Neural cell (in vitro differentiated cells): ENCODE measurements around the gene WDR55. TPM values are rescaled to one million over a fixed set of nuclear protein-coding genes. Genes with fewer than 3 reads are reported as not detected.
"Not testable (repeated sequence)": the region's sequence is repeated elsewhere in the genome, so short reads cannot be mapped to it uniquely, and the experiment has no call there.

Source experiments
- H2AFZ ChIP-seq: fragments of 200-600, 300-800 bp; sonication (generic), shearing (Covaris generic); 2 replicates; pipeline ENCODE4 v1.6.0; 2014; ENCODE audit warnings: low read depth, mild to moderate bottlenecking, antibody characterized with exemption, low read length, moderate library complexity
- H3F3A ChIP-seq: fragments of 200-600 bp; shearing (Covaris generic); 2 replicates; pipeline ENCODE4 v1.6.1; 2016; ENCODE audit warnings: mild to moderate bottlenecking, moderate library complexity, mixed read lengths, antibody characterized with exemption, low read length; ENCODE audit not compliant: insufficient read depth, poor library complexity, severe bottlenecking
- H3K27ac ChIP-seq: fragments of 200-600, 300-800 bp; sonication (generic), shearing (Covaris generic); 2 replicates; pipeline ENCODE4 v1.5.1; 2014; ENCODE audit warnings: mild to moderate bottlenecking, low read length, moderate library complexity
- H3K27me3 ChIP-seq: fragments of 300-800, 200-600 bp; sonication (generic), shearing (Covaris generic); 2 replicates; pipeline ENCODE4 v1.6.0; 2014; ENCODE audit warnings: mild to moderate bottlenecking, low read depth, low read length, moderate library complexity; ENCODE audit not compliant: insufficient read depth
- H3K36me3 ChIP-seq: fragments of 300-800, 200-600 bp; sonication (generic), shearing (Covaris generic); 2 replicates; pipeline ENCODE4 v1.5.1; 2014; ENCODE audit warnings: mild to moderate bottlenecking, antibody characterized with exemption, low read length, moderate library complexity; ENCODE audit not compliant: insufficient read depth
- H3K4me2 ChIP-seq: fragments of 300-800, 200-600 bp; sonication (generic), shearing (Covaris generic); 2 replicates; pipeline ENCODE4 v1.6.0; 2014; ENCODE audit warnings: mild to moderate bottlenecking, low read length
- H3K4me3 ChIP-seq: fragments of 300-800, 200-600 bp; sonication (generic), shearing (Covaris generic); 2 replicates; pipeline ENCODE4 v1.5.1; 2014; ENCODE audit warnings: mild to moderate bottlenecking, low read length, moderate library complexity
- H3K79me2 ChIP-seq: fragments of 200-600 bp; shearing (Covaris generic); replicated peaks from 2 replicates; pipeline ENCODE4 v1.6.0; 2014; ENCODE audit warnings: mild to moderate bottlenecking, low read length, moderate library complexity; ENCODE audit not compliant: insufficient read depth
- H3K9ac ChIP-seq: fragments of 300-800, 200-600 bp; sonication (generic), shearing (Covaris generic); 2 replicates; pipeline ENCODE4 v1.6.1; 2016; ENCODE audit warnings: mild to moderate bottlenecking, low read length, mixed read lengths
- H3K9me2 ChIP-seq: fragments of 200-600 bp; shearing (Covaris generic); 2 replicates; pipeline ENCODE4 v1.6.1; 2016; ENCODE audit warnings: mild to moderate bottlenecking, low read length, mixed read lengths; ENCODE audit not compliant: insufficient read depth
- H3K9me3 ChIP-seq: fragments of 200-600, 300-800 bp; sonication (generic), shearing (Covaris generic); 2 replicates; pipeline ENCODE4 v1.6.1; 2016; ENCODE audit warnings: mild to moderate bottlenecking, mixed run types, low read length, moderate library complexity, mixed read lengths
- H4K20me1 ChIP-seq: fragments of 200-600 bp; shearing (Covaris generic); 2 replicates; pipeline ENCODE4 v1.6.1; 2016; ENCODE audit warnings: mild to moderate bottlenecking, mixed run types; ENCODE audit not compliant: insufficient read depth
- EP300 ChIP-seq: fragments of 450-650 bp; conservative IDR thresholded peaks from 2 replicates; pipeline ENCODE4 v1.6.1; 2014; ENCODE audit warnings: antibody characterized with exemption, mild to moderate bottlenecking, moderate library complexity; ENCODE audit not compliant: poor library complexity, severe bottlenecking
- EZH2 ChIP-seq: fragments of 200-600, 300-800 bp; shearing (Covaris generic), sonication (generic); IDR thresholded peaks from 2 replicates; pipeline ENCODE4 v1.6.1; 2014; ENCODE audit warnings: antibody characterized with exemption, low read length, borderline replicate concordance, mild to moderate bottlenecking; ENCODE audit not compliant: insufficient read depth, poor library complexity, severe bottlenecking
- MXI1 ChIP-seq: fragments of 450-650 bp; conservative IDR thresholded peaks from 2 replicates; pipeline ENCODE4 v1.6.1; 2014; ENCODE audit warnings: antibody characterized with exemption, mild to moderate bottlenecking; ENCODE audit not compliant: poor library complexity, severe bottlenecking
- POLR2AphosphoS5 ChIP-seq: IDR thresholded peaks from 2 replicates; pipeline ENCODE4 v1.6.1; 2012
- RAD21 ChIP-seq: fragments of 450-650 bp; conservative IDR thresholded peaks from 2 replicates; pipeline ENCODE4 v1.6.1; 2014; ENCODE audit warnings: antibody characterized with exemption, mild to moderate bottlenecking, moderate library complexity
- SMC3 ChIP-seq: fragments of 450-650 bp; conservative IDR thresholded peaks from 2 replicates; pipeline ENCODE4 v1.6.1; 2014; ENCODE audit warnings: antibody characterized with exemption, mild to moderate bottlenecking, moderate library complexity; ENCODE audit not compliant: poor library complexity
- TAF1 ChIP-seq: IDR thresholded peaks from 2 replicates; pipeline ENCODE4 v1.6.1; 2012; ENCODE audit warnings: low read depth
- polyA plus RNA-seq: library from polyadenylated mRNA; depleted of rRNA; stranded (reverse); fragments of >200 nt; gene quantifications from 2 replicates; pipeline ENCODE4 v1.2.3, GENCODE V29; 2014
- TF ChIP-seq, protein P1 (sequence below): fragments of 450-650 bp; IDR thresholded peaks from 2 replicates; pipeline ENCODE4 v1.5.1; 2014; ENCODE audit warnings: antibody characterized with exemption, mild to moderate bottlenecking, moderate library complexity; ENCODE audit not compliant: poor library complexity, severe bottlenecking
- TF ChIP-seq, protein P2 (sequence below): IDR thresholded peaks from 2 replicates; pipeline ENCODE4 v1.6.1; 2012; ENCODE audit warnings: borderline replicate concordance

Gene WDR55
- polyA plus RNA-seq, 1 donor from 2014 or later, result 20.7 TPM

DNA sequence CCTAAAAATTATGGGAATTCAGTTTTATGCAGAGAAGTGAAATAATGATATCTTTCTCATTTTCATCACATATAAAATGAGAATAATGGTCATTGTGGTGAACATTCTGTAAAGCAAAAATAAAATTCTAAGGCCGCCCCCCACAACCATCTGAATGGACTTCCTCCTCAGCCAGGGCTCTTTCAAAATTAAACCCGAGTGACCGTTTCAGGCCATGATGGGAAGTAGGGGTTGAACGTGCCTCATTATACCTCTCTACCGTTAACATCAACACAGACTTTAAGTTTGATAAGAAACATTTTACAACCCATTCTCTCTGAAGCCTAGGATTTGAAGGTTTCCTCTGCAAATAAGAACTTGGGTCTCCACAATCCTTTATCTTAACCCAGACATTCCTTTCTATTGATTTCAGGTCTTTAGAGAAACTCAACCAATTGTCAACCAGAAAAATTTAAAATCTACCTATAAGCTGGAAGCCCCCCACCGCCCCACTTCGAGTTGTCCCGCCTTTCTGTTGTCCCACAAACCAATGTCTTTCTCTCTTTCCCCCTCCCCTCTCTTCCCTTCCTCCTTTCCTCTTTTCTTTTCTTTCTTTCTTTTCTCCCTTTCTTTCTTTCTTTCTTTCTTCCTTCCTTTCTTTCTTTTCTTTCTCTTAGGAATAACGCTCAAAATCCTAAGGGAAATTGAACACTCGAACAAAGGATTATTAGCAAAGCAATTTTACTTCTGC, 27.2 kb upstream of the WDR55 start:
- no peak overlapping the region for H2AFZ ChIP-seq
- H3K79me2 ChIP-seq, result no peaks in the 10 kb centered on the region
- no peak overlapping the region for H3K27ac ChIP-seq
- H3K4me2 ChIP-seq, result no peak overlapping the region
- H3K27me3 ChIP-seq, result no peaks in the 10 kb centered on the region
- H3K9me3 ChIP-seq, result no peaks in the 10 kb centered on the region
- TF ChIP-seq, protein P1, sequence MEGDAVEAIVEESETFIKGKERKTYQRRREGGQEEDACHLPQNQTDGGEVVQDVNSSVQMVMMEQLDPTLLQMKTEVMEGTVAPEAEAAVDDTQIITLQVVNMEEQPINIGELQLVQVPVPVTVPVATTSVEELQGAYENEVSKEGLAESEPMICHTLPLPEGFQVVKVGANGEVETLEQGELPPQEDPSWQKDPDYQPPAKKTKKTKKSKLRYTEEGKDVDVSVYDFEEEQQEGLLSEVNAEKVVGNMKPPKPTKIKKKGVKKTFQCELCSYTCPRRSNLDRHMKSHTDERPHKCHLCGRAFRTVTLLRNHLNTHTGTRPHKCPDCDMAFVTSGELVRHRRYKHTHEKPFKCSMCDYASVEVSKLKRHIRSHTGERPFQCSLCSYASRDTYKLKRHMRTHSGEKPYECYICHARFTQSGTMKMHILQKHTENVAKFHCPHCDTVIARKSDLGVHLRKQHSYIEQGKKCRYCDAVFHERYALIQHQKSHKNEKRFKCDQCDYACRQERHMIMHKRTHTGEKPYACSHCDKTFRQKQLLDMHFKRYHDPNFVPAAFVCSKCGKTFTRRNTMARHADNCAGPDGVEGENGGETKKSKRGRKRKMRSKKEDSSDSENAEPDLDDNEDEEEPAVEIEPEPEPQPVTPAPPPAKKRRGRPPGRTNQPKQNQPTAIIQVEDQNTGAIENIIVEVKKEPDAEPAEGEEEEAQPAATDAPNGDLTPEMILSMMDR, result no peak
- TF ChIP-seq TAF1, result no peak
- no peak for TF ChIP-seq MXI1
- TF ChIP-seq, protein P2, sequence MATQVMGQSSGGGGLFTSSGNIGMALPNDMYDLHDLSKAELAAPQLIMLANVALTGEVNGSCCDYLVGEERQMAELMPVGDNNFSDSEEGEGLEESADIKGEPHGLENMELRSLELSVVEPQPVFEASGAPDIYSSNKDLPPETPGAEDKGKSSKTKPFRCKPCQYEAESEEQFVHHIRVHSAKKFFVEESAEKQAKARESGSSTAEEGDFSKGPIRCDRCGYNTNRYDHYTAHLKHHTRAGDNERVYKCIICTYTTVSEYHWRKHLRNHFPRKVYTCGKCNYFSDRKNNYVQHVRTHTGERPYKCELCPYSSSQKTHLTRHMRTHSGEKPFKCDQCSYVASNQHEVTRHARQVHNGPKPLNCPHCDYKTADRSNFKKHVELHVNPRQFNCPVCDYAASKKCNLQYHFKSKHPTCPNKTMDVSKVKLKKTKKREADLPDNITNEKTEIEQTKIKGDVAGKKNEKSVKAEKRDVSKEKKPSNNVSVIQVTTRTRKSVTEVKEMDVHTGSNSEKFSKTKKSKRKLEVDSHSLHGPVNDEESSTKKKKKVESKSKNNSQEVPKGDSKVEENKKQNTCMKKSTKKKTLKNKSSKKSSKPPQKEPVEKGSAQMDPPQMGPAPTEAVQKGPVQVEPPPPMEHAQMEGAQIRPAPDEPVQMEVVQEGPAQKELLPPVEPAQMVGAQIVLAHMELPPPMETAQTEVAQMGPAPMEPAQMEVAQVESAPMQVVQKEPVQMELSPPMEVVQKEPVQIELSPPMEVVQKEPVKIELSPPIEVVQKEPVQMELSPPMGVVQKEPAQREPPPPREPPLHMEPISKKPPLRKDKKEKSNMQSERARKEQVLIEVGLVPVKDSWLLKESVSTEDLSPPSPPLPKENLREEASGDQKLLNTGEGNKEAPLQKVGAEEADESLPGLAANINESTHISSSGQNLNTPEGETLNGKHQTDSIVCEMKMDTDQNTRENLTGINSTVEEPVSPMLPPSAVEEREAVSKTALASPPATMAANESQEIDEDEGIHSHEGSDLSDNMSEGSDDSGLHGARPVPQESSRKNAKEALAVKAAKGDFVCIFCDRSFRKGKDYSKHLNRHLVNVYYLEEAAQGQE, result no peak
- no peak for TF ChIP-seq RAD21
- no peak for TF ChIP-seq EP300
- TF ChIP-seq POLR2AphosphoS5, result no peak
- TF ChIP-seq SMC3, result no peak
- TF ChIP-seq EZH2, result no peak
- H3K9ac ChIP-seq, result no peak overlapping the region
- H3K36me3 ChIP-seq, result no peaks in the 10 kb centered on the region
- no peaks in the 10 kb centered on the region for H3K9me2 ChIP-seq
- no peaks in the 10 kb centered on the region for H4K20me1 ChIP-seq
- no peak overlapping the region for H3K4me3 ChIP-seq
- no peaks in the 10 kb centered on the region for H3F3A ChIP-seq

DNA sequence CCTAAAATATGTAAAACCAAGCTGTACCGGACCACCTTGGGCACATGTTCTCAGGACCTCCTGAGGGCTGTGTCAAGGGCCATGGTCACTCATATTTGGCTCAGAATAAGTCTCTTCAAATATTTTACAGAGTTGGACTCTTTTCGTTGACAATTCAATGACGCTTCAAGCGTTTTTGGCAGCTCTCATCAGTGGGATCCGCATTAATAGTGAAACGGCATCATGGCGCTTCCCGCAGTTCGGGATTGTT, 25.9 kb upstream of the WDR55 start:
- H4K20me1 ChIP-seq, H3F3A ChIP-seq, H3K27ac ChIP-seq, H3K27me3 ChIP-seq, H3K79me2 ChIP-seq, H2AFZ ChIP-seq, H3K4me2 ChIP-seq, H3K9me3 ChIP-seq, H3K36me3 ChIP-seq, H3K9me2 ChIP-seq, H3K9ac ChIP-seq: not testable (repeated sequence)
- H3K4me3 ChIP-seq, result peak overlapping the region; percentile 81
